K562 (cell line): ENCODE data around the gene SLC25A36. TPM values are rescaled to one million over a fixed set of nuclear protein-coding genes. Genes with fewer than 3 reads are reported as not detected.

Experiments used
- EGR1 ChIP-seq: fragments of 450-650 bp; conservative IDR thresholded peaks from 2 replicates; pipeline ENCODE4 v1.6.1; 2017; ENCODE audit warnings: mild to moderate bottlenecking
- HDAC3 ChIP-seq: fragments of 450-650 bp; IDR thresholded peaks from 2 replicates; pipeline ENCODE4 v1.6.1; 2018; ENCODE audit warnings: borderline replicate concordance, mild to moderate bottlenecking, moderate library complexity; ENCODE audit not compliant: partially characterized antibody
- JUNB ChIP-seq: fragments of 450-650 bp; formaldehyde crosslinking; conservative IDR thresholded peaks from 2 replicates; pipeline ENCODE4 v1.4.0; 2020; ENCODE audit warnings: mild to moderate bottlenecking
- LEF1 ChIP-seq: fragments of 450-650 bp; IDR thresholded peaks from 2 replicates; pipeline ENCODE4 v1.6.1; 2016; ENCODE audit warnings: mild to moderate bottlenecking
- MTA2 ChIP-seq: fragments of 450-650 bp; IDR thresholded peaks from 2 replicates; pipeline ENCODE4 v1.6.1; 2016; ENCODE audit warnings: low read depth
- MYBL2 ChIP-seq, 2 experiments: fragments of 450-650 bp in 1 of 2; sonication (generic) in 1 of 2; formaldehyde crosslinking in 1 of 2; IDR thresholded peaks; 2 replicates each; pipeline versions ENCODE4 v1.6.1 to v1.8.1; 2017 to 2022; ENCODE audit warnings: borderline replicate concordance in 1 of 2, inconsistent platforms in 1 of 2, low read depth in 1 of 2, mild to moderate bottlenecking in 1 of 2, missing genetic modification reagents in 1 of 2, moderate library complexity in 1 of 2
- NCOR1 ChIP-seq: fragments of 450-650 bp; IDR thresholded peaks from 2 replicates; pipeline ENCODE4 v1.6.1; 2016; ENCODE audit warnings: mild to moderate bottlenecking, moderate library complexity
- NFIC ChIP-seq: fragments of 450-650 bp; IDR thresholded peaks from 2 replicates; pipeline ENCODE4 v1.6.1; 2017; ENCODE audit warnings: mild to moderate bottlenecking, inconsistent platforms
- NR1H2 ChIP-seq: sonication (generic); formaldehyde crosslinking; IDR thresholded peaks from 2 replicates; pipeline ENCODE4 v1.4.0; 2020; ENCODE audit warnings: mild to moderate bottlenecking, missing genetic modification reagents
- PHF20 ChIP-seq: fragments of 450-650 bp; IDR thresholded peaks from 2 replicates; pipeline ENCODE4 v1.6.1; 2018; ENCODE audit not compliant: partially characterized antibody
- PHF8 ChIP-seq: fragments of 200-600 bp; sonication (generic); IDR thresholded peaks from 2 replicates; pipeline ENCODE4 v1.6.1; 2012; ENCODE audit warnings: mixed run types, mild to moderate bottlenecking, inconsistent platforms, low read length, moderate library complexity, borderline replicate concordance
- PRMT5 ChIP-seq: sonication (generic); formaldehyde crosslinking; IDR thresholded peaks from 2 replicates; pipeline ENCODE4 v1.5.0; 2020; ENCODE audit warnings: missing genetic modification reagents
- RBM39 ChIP-seq: fragments of 200-400 bp; formaldehyde crosslinking; optimal IDR thresholded peaks from 2 replicates; pipeline ENCODE3; 2018; ENCODE audit warnings: low read depth, low read length
- SAFB2 ChIP-seq: fragments of 200-400 bp; formaldehyde crosslinking; IDR thresholded peaks from 2 replicates; pipeline ENCODE4 v1.6.1; 2018; ENCODE audit warnings: borderline replicate concordance, low read length, low read depth, moderate library complexity; ENCODE audit not compliant: severe bottlenecking
- TGIF2 ChIP-seq: sonication (generic); formaldehyde crosslinking; IDR thresholded peaks from 2 replicates; pipeline ENCODE4 v1.8.1; 2022; ENCODE audit warnings: mild to moderate bottlenecking, missing genetic modification reagents, moderate library complexity
- XRCC5 ChIP-seq: fragments of 200-400 bp; formaldehyde crosslinking; IDR thresholded peaks from 2 replicates; pipeline ENCODE4 v1.6.1; 2017; ENCODE audit warnings: low read depth, mild to moderate bottlenecking, low read length
- ZNF3 ChIP-seq: fragments of 250-450 bp; sonication (Bioruptor Pico); IDR thresholded peaks from 2 replicates; pipeline ENCODE4 v1.5.0; 2021; ENCODE audit warnings: mild to moderate bottlenecking, moderate library complexity
- ZNF696 ChIP-seq: fragments of 250-450 bp; sonication (Bioruptor Pico); conservative IDR thresholded peaks from 2 replicates; pipeline ENCODE4 v1.4.0; 2020; ENCODE audit warnings: mild to moderate bottlenecking, moderate library complexity
- polyA plus RNA-seq, 8 experiments: library from polyadenylated mRNA; depleted of rRNA in 4 of 8; stranded (reverse) in 5 of 8; unstranded in 3 of 8; fragments of >200 nt; fragmentation: Nextera tagmentation in 2 of 8; fragmentation: Illumina TruSeq in 1 of 8; extraction: Ambion mirVana in 2 of 8; extraction: Trizol in 1 of 8; gene quantifications; 2 replicates each; pipeline versions ENCODE4 v1.2.1 to v1.2.3, GENCODE V29; 2011 to 2014; ENCODE audit warnings: inconsistent platforms in 1 of 8, missing spikeins in 1 of 8
- total RNA-seq, 7 experiments: library from RNA; depleted of rRNA in 6 of 7; stranded (reverse); fragments of >200 nt in 6 of 7; fragmentation: Illumina TruSeq in 2 of 7; extraction: Trizol in 2 of 7; gene quantifications; 2 replicates each; pipeline versions ENCODE4 v1.2.1 to v1.2.3, GENCODE V29; 2011 to 2021; ENCODE audit warnings: low replicate concordance in 1 of 7
- TF ChIP-seq, protein P1 (sequence below): sonication (generic); formaldehyde crosslinking; IDR thresholded peaks from 2 replicates; pipeline ENCODE4 v1.8.1; 2023; ENCODE audit warnings: mild to moderate bottlenecking, missing genetic modification reagents, moderate library complexity
- TF ChIP-seq, protein P2 (sequence below): sonication (generic); formaldehyde crosslinking; IDR thresholded peaks from 2 replicates; pipeline ENCODE4 v1.5.0; 2020; ENCODE audit warnings: missing genetic modification reagents
- TF ChIP-seq, protein P3 (sequence below), 2 experiments: fragments of 450-650 bp in 1 of 2; sonication (generic) in 1 of 2; formaldehyde crosslinking; conservative IDR thresholded peaks; 2 replicates each; pipeline versions ENCODE4 v1.4.0 to v1.8.1; 2020 to 2022; ENCODE audit warnings: mild to moderate bottlenecking in 1 of 2, missing genetic modification reagents in 1 of 2

SLC25A36 gene
- total and polyA plus RNA-seq, 9 of the 15 experiments (the other 6 are each of a cell fraction or from before 2014, with no cell fraction given), result 12.0 to 95.3 (median 43.3) TPM

DNA sequence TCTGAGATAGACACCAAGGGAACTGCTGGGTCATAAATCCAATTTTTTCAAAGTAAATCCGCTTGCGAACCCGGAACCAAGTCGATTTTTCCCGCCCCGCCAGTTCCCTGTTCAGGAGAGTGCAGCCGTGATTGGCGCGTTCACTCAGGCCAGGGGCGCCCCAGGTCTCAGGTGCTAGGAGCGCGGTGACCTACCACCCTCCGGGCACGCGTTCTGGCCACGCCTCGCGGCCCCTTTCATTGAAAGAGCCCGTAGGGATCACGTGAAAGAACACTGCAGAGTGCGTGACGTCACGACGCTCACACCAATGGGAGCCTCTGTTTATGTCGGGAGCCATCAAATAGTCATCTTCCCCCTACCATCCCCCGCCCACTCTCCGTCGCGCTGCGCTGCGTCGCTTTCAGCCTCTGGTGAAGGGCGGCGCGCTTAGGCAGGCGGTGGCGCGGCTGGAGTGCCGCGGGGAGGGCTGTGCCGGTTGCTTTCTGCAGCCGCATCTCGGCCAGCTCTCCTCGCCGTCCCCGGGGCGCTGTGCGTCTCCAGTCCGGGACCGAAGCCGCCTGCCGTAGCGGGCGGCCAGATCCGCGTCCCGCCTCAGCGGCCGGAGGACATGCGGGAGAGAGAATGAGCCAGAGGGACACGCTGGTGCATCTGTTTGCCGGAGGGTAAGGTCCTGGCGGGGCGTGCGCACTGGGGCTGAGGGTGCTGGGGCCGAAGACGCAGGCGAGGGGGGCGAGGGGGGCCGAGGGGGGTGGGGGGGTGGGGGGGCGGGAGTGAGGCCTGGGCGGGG is at the start of gene SLC25A36 (continued):
- TF ChIP-seq MYBL2 (IDR thresholded peaks at IDR 0.05; ENCODE audit: low read depth), result no peak
- no peak for TF ChIP-seq MYBL2 (CRISPR knock-in tag; IDR thresholded peaks at IDR 0.05; ENCODE audit: borderline replicate concordance)
- TF ChIP-seq ZNF3 (CRISPR knock-in tag), result no peak
- TF ChIP-seq HDAC3, result no peak
- TF ChIP-seq NR1H2 (CRISPR knock-in tag), result 0 out of 2 replicates have a peak, but pooled peaks have one; percentile 9
- no peak for TF ChIP-seq SAFB2
- TF ChIP-seq NFIC, result no peak; the same call in 1 of the 2 replicates
- peak; percentile 86 for TF ChIP-seq EGR1
- TF ChIP-seq, protein P1, sequence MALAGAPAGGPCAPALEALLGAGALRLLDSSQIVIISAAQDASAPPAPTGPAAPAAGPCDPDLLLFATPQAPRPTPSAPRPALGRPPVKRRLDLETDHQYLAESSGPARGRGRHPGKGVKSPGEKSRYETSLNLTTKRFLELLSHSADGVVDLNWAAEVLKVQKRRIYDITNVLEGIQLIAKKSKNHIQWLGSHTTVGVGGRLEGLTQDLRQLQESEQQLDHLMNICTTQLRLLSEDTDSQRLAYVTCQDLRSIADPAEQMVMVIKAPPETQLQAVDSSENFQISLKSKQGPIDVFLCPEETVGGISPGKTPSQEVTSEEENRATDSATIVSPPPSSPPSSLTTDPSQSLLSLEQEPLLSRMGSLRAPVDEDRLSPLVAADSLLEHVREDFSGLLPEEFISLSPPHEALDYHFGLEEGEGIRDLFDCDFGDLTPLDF (CRISPR knock-in tag), result peak; percentile 92
- TF ChIP-seq, protein P2, sequence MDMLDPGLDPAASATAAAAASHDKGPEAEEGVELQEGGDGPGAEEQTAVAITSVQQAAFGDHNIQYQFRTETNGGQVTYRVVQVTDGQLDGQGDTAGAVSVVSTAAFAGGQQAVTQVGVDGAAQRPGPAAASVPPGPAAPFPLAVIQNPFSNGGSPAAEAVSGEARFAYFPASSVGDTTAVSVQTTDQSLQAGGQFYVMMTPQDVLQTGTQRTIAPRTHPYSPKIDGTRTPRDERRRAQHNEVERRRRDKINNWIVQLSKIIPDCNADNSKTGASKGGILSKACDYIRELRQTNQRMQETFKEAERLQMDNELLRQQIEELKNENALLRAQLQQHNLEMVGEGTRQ (CRISPR knock-in tag), result peak; percentile 81
- TF ChIP-seq MTA2, result no peak
- peak; percentile 65 for TF ChIP-seq PHF20
- no peak for TF ChIP-seq TGIF2 (CRISPR knock-in tag)
- peak; percentile 89; the same call in 1 of the 2 replicates for TF ChIP-seq PHF8
- TF ChIP-seq ZNF696 (CRISPR knock-in tag), result no peak
- TF ChIP-seq PRMT5 (CRISPR knock-in tag), result 0 out of 2 replicates have a peak, but pooled peaks have one; percentile 28
- TF ChIP-seq RBM39, result no peak
- TF ChIP-seq LEF1, result peak; percentile 71; the same call in 1 of the 2 replicates
- peak; percentile 25; the same call in 1 of the 2 replicates for TF ChIP-seq XRCC5
- peak; percentile 22; the same call in 1 of the 2 replicates for TF ChIP-seq NCOR1
- no peak for TF ChIP-seq JUNB (CRISPR knock-in tag)
- TF ChIP-seq, protein P3, sequence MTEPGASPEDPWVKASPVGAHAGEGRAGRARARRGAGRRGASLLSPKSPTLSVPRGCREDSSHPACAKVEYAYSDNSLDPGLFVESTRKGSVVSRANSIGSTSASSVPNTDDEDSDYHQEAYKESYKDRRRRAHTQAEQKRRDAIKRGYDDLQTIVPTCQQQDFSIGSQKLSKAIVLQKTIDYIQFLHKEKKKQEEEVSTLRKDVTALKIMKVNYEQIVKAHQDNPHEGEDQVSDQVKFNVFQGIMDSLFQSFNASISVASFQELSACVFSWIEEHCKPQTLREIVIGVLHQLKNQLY (CRISPR knock-in tag; conservative IDR thresholded peaks at IDR 0.05), result peak; percentile 86 to 92; a peak in 2 of 4 replicates
